Activated CD4-positive, alpha-beta T cell treated with anti-CD3 and anti-CD28 coated beads, Interleukin-2, amount 10 ng/mL, durations not matched to agents 7 days and 5 days (primary cell): ENCODE results near the gene CD8B2. TPM values are rescaled to one million over a fixed set of nuclear protein-coding genes. Genes with fewer than 3 reads are reported as not detected.
A peak's percentile ranks its signal among the peaks of the same experiment; 100 is the strongest.

Source experiments
- CTCF ChIA-PET: fragments of 350-600 bp; sonication (Branson Sonifier 250); formaldehyde crosslinking; loops from one replicate; lab custom pipeline; 2021; ENCODE audit warnings: antibody characterized with exemption; lab: Charles Lee
- POLR2A ChIA-PET: fragments of 350-600 bp; sonication (Branson Sonifier 250); formaldehyde crosslinking; loops from one replicate; lab custom pipeline; 2021; ENCODE audit warnings: antibody characterized with exemption; lab: Charles Lee
- DNase-seq: peaks from one replicate; pipeline ENCODE4 v3.0.0-alpha.2; 2020
- H3K27ac Mint-ChIP-seq: one replicate; pipeline ENCODE4 v1.8.0; 2021; ENCODE audit warnings: mild to moderate bottlenecking, moderate library complexity, mixed read lengths
- H3K27me3 Mint-ChIP-seq: one replicate; pipeline ENCODE4 v1.8.0; 2021; ENCODE audit warnings: mixed read lengths
- H3K36me3 Mint-ChIP-seq: one replicate; pipeline ENCODE4 v1.8.0; 2021; ENCODE audit warnings: low read depth, mixed read lengths
- H3K4me1 Mint-ChIP-seq: one replicate; pipeline ENCODE4 v1.8.0; 2021; ENCODE audit warnings: mixed read lengths
- H3K4me3 Mint-ChIP-seq: one replicate; pipeline ENCODE4 v1.8.0; 2021; ENCODE audit warnings: mild to moderate bottlenecking, moderate library complexity, mixed read lengths
- H3K9me3 Mint-ChIP-seq: one replicate; pipeline ENCODE4 v1.8.0; 2021; ENCODE audit warnings: mixed read lengths
- total RNA-seq, 2 experiments: library from RNA; stranded (reverse); gene quantifications; one replicate each; pipeline ENCODE4 v1.2.3, GENCODE V29; 2021

CD8B2 gene
- total RNA-seq, 2 experiments from 2014 or later = not detected

DNA sequence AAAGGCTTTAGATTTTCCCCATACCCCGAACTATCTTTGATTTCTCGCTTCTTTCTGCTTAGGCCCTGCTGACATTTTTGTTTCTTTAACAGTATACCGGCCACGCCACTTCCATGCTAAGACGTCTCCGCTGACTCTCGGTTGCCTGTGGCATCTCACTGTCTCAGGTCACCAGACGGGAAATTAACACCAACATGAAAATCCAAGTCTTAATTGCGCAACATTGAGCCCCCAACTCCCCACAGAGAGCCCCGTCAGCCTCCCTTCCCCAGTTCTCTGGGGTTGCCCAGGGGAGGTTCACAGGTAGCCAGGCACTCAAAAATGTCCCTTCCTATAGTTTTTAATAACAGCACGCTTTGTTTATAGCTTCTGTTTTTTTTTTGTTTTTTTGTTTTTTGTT, 30.2 kb downstream of the CD8B2 start:
- Mint-ChIP-seq H3K36me3 (no peaks in the 10 kb centered on the region), H3K27me3 (no peaks in the 10 kb centered on the region), H3K4me1 (peaks cover under 1% of the 10 kb centered on the region), H3K27ac (no peak overlapping the region), H3K9me3 (no peaks in the 10 kb centered on the region), H3K4me3 (no peak overlapping the region)
- ChIA-PET POLR2A (no interaction called here), CTCF (no interaction called here)
- no peak for DNase-seq

DNA sequence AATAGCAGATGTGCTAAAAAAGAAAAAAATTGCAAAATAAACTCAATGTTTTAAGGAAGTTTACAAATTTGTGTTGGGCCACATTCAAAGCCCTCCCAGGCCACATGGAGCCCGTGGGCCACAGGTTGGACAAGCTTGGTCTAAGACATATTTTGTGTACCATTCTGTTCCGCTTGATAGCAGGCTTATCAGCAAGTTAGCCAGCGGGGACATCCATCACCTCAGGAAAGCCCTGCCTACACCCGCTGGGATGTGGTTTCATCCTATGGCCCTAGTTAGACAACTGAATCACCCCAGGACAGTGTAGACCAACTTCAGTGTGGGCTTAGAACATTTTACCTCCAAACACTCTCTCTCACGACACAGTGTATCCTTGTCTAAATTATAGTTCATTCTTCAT, 32.6 kb downstream of the CD8B2 start:
- ChIA-PET CTCF (no interaction called here), POLR2A (no interaction called here)
- peaks cover 9% of the 10 kb centered on the region for H3K9me3 Mint-ChIP-seq
- no peak overlapping the region for H3K4me3 Mint-ChIP-seq
- no peaks in the 10 kb centered on the region for H3K4me1 Mint-ChIP-seq
- no peak for DNase-seq
- no peaks in the 10 kb centered on the region for H3K27me3 Mint-ChIP-seq
- no peaks in the 10 kb centered on the region for H3K36me3 Mint-ChIP-seq
- H3K27ac Mint-ChIP-seq = no peak overlapping the region

DNA sequence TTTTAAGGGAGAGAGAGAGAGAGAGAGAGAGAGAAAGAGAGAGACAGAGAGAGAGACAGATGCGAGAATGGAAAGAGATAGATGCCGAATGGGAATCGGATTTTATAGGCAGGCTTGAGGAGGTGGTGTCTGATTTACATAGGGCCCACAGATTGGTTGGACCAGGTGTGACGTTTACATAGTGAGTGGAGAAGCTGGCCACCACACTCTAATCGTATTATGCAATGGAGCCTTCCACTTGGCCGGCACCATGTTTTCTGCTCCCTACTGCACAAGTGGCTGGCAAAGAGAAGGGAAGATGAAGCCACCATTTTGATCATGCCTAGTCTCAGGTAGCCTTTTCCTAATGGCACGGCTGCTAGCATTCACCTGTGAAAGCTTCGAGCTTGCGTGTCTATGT, 33.9 kb downstream of the CD8B2 start:
- no peaks in the 10 kb centered on the region for H3K4me1 Mint-ChIP-seq

DNA sequence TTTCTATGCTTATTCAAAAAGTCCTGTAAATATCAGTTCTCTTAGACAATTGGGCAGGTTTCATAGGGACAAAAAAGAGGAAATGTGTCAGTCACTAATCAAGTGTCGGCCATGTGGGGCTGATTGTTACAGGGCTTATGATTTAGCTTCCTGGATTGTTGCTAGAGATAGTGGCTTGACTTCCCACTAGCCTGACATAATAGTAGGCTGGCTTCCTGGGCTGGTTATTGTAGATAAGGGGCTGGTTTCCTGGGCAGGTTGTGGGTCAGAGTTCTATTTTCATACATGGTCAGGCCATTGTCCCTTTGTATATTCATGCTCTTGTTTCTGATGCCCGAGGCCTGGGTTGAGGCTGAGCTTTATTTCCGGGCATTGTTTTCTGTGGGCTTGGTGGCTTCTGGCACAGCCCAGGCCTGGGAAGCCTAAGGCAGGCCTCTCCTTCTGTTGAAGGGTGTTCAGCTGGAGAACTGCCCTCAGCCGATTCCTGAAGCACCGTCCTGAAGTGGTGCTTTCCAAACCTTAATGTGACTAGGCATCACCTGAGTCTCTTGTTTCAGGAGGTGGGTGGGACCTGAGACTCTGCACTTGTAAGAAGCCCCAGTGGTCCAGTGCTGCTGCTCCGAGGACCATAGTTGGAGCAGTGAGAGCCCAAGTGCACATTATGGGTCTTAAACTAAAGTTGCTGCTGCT, 37.0 kb downstream of the CD8B2 start:
- Mint-ChIP-seq H3K36me3 (no peaks in the 10 kb centered on the region), H3K27ac (peak overlapping the region; percentile 20), H3K9me3 (peaks cover 10% of the 10 kb centered on the region), H3K4me3 (no peak overlapping the region), H3K4me1 (no peaks in the 10 kb centered on the region), H3K27me3 (no peaks in the 10 kb centered on the region)
- ChIA-PET CTCF (no interaction called here), POLR2A (no interaction called here)
- DNase-seq = no peak

More for the DNA sequence above, 33.9 kb downstream of the CD8B2 start:
- Mint-ChIP-seq H3K36me3 (no peaks in the 10 kb centered on the region), H3K4me3 (no peak overlapping the region), H3K27ac (no peak overlapping the region), H3K27me3 (no peaks in the 10 kb centered on the region), H3K9me3 (peaks cover 10% of the 10 kb centered on the region)
- CTCF ChIA-PET = no interaction called here
- POLR2A ChIA-PET = no interaction called here
- DNase-seq = no peak

DNA sequence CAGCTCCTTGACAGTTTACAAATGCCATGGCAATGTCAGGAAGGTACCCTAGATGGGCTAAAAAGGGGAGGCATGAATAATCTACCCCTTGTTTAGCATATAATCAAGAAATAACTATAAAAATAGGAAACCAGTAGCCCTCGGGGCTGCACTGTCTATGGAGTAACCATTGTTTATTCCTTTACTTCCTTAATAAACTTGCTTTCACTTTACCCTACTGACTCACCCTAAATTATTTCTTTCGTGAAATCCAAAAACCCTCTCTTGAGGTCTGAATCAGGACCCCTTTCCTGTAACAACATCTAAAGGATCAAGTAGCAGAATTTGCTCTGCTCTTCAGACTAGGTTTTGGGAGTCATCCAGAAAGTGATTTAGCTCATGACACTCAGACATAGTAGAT, 43.7 kb downstream of the CD8B2 start:
- H3K9me3 Mint-ChIP-seq = no peaks in the 10 kb centered on the region
- CTCF ChIA-PET = no interaction called here
- no peak overlapping the region for H3K27ac Mint-ChIP-seq

DNA sequence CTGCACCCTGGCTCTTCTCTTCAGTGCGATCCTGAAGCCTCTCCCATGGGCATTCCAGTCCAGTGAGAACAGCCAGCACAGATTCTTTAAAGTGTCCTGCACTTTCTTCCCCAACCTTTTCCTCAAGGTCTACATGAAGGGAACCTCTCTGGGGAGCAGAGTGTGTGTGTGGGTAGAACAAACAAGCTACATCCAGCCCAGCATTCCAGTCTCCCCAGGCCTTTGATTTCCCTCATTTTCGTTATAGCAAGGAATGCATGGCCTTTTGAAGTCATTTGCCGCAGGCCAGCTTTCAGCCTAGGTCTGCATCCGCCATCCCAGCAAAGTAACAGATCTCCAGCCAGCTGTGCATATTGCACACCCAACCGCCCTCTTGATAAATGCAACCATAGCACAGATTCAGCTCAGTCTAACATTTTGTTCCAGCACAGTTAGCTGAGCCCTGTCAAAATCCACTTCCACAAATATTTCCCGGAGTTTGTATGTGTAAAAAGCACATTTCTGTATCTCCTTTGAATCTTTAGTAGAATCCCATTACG, 44.6 kb downstream of the CD8B2 start:
- Mint-ChIP-seq H3K4me3 (no peak overlapping the region), H3K27ac (no peak overlapping the region), H3K9me3 (no peaks in the 10 kb centered on the region), H3K36me3 (no peaks in the 10 kb centered on the region), H3K27me3 (no peaks in the 10 kb centered on the region), H3K4me1 (no peaks in the 10 kb centered on the region)
- no peak for DNase-seq
- CTCF ChIA-PET = no interaction called here
- POLR2A ChIA-PET = interaction anchor here (0.7 kb wide), 1 partner anchor 15 kb away, joined by 3 read pairs; no protein-coding TSS in a partner anchor

More for the DNA sequence above, 43.7 kb downstream of the CD8B2 start:
- no peak for DNase-seq
- no peaks in the 10 kb centered on the region for H3K27me3 Mint-ChIP-seq
- H3K36me3 Mint-ChIP-seq = no peaks in the 10 kb centered on the region
- H3K4me3 Mint-ChIP-seq = no peak overlapping the region
- H3K4me1 Mint-ChIP-seq = no peaks in the 10 kb centered on the region
- POLR2A ChIA-PET = interaction anchor here (0.7 kb wide), 1 partner anchor 16 kb away, joined by 3 read pairs; no protein-coding TSS in a partner anchor

DNA sequence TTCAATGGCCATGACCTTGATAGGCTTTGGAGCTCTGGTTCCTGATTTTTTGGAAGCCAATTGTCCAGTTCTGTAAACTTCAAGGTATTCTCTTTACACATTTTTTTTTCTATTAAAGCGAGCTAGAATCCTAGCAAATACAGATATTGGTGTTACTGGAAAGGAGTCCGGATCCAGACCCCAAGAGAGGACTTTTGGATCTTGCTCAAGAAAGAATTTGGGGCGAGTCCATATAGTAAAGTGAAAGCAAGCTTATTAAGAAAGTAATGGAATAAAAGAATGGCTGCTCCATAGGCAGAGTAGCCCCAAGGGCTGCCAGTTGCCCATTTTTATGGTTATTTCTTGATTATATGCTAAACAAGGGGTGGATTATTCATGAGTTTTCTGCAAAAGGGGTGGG, 45.1 kb downstream of the CD8B2 start:
- Mint-ChIP-seq H3K36me3 (no peaks in the 10 kb centered on the region), H3K4me3 (no peak overlapping the region), H3K4me1 (no peaks in the 10 kb centered on the region), H3K27ac (no peak overlapping the region), H3K27me3 (no peaks in the 10 kb centered on the region), H3K9me3 (no peaks in the 10 kb centered on the region)
- CTCF ChIA-PET = no interaction called here
- POLR2A ChIA-PET = no interaction called here
- no peak for DNase-seq

DNA sequence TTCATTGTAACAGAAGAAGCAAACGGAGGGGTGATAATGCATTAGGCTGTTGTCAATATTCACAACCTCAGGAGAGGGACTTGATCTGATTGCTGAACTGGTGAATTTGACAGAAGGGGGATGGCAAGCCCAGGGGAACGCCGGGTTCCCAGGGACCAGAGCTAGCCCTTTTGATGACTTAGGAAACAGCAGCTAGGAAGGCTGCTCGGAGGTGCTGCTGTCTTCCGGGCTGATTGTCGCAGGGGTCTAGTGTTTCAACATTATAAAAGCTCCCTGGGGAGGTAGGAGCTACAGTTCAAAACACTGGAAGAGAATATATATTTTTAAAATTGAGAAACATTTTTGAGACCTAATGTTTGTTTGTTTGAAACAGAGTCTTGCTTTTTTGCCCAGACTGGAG, 47.3 kb downstream of the CD8B2 start:
- H3K4me1 Mint-ChIP-seq = no peaks in the 10 kb centered on the region
- CTCF ChIA-PET = interaction anchor here (0.6 to 1.2 kb wide), 3 partner anchors 9 to 430 kb away, joined by 3 read pairs; no protein-coding TSS in a partner anchor
- H3K27me3 Mint-ChIP-seq = no peaks in the 10 kb centered on the region

DNA sequence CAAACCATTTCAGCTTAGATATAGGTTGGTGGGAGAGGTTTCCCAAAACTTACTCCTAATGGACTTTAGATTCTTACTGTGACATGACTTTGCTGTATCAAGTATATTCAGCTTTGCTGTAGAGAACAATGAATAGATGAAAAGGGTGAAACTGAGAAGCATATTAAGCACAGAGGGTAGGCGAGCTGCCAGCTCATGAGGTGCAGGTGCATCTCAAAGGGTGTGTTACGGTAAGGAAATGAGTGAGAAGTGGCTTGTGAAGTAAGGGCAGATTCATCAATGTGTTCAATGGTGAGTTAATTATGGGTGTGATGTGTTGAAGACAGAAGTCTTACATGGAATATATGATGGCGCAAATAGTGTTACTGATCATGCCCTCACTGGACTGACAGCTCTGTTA, 49.3 kb downstream of the CD8B2 start:
- POLR2A ChIA-PET = no interaction called here
- Mint-ChIP-seq H3K27ac (no peak overlapping the region), H3K4me1 (no peaks in the 10 kb centered on the region), H3K9me3 (no peaks in the 10 kb centered on the region), H3K36me3 (no peaks in the 10 kb centered on the region), H3K27me3 (no peaks in the 10 kb centered on the region), H3K4me3 (no peak overlapping the region)
- DNase-seq = no peak
- CTCF ChIA-PET = no interaction called here

More for the DNA sequence above, 47.3 kb downstream of the CD8B2 start:
- H3K36me3 Mint-ChIP-seq = no peaks in the 10 kb centered on the region
- H3K4me3 Mint-ChIP-seq = no peak overlapping the region
- no peaks in the 10 kb centered on the region for H3K9me3 Mint-ChIP-seq
- no peak for DNase-seq
- POLR2A ChIA-PET = no interaction called here
- no peak overlapping the region for H3K27ac Mint-ChIP-seq

DNA sequence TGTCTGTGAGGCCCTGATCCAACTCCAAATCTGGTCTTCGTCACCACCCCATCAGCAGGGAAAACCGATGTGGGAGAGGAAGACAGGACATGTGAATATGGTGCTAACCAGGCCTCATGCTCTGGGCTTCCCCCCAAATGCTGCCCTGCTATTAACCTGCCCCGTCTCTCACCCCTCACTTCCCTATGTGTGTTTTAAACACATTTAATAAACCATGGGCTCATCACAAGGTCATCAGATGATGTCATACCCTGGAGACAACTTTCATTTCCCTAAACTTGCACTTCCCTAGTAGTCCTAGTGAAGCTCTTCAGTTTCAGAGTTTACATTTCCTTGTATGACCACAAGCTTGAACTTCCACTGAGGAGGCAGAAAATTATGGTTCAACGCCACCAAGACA, 49.9 kb downstream of the CD8B2 start:
- POLR2A ChIA-PET = no interaction called here
- Mint-ChIP-seq H3K27me3 (peaks cover 3% of the 10 kb centered on the region), H3K9me3 (no peaks in the 10 kb centered on the region), H3K36me3 (no peaks in the 10 kb centered on the region), H3K4me1 (no peaks in the 10 kb centered on the region), H3K27ac (no peak overlapping the region), H3K4me3 (no peak overlapping the region)
- DNase-seq = no peak
- CTCF ChIA-PET = no interaction called here

DNA sequence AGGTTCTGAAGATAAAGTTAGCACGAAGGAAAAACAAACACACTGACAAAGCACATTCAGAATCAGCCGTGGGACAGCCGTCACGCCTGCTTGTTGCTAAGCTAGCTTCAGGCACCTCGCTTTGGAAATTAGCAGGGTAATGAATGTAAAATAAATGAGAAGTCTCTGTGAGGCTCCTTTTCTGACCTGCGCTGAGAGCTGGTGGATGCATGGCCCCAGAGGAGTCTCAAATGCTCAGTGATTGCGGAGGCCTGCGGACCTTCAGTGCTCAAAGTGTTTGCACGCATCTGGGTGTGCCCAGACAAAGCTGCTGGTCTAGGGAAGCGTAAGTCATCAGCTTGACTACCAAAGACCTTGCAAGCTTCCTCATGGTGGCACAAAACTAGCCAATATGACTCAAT, 50.6 kb downstream of the CD8B2 start:
- H3K9me3 Mint-ChIP-seq = no peaks in the 10 kb centered on the region
- POLR2A ChIA-PET = no interaction called here

DNA sequence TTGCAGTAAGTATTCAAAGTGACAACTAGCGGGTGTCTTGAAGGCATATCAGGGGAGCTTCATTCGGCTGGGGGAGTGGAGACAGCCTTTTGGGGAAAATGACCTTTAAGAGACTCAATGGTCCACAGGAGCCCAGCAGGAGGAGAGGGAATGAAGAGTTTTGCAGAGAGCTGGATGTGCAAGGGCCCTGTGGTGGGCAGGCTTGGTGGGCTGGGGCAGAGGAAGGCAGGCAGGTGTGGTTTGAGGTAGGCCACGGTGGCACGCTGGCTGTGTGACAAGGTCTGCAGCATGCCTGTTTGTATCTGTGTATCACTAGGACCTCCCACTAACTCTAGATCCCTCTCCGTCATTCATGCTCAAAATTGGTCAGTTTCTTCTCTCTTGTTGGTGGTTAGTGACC, 53.7 kb downstream of the CD8B2 start:
- no peaks in the 10 kb centered on the region for H3K9me3 Mint-ChIP-seq
- POLR2A ChIA-PET = no interaction called here
- H3K27ac Mint-ChIP-seq = no peak overlapping the region
- CTCF ChIA-PET = no interaction called here
- peaks cover 3% of the 10 kb centered on the region for H3K4me1 Mint-ChIP-seq
- no peak for DNase-seq
- no peak overlapping the region for H3K4me3 Mint-ChIP-seq
- no peaks in the 10 kb centered on the region for H3K36me3 Mint-ChIP-seq
- H3K27me3 Mint-ChIP-seq = peaks cover 13% of the 10 kb centered on the region

More for the DNA sequence above, 50.6 kb downstream of the CD8B2 start:
- no peak for DNase-seq
- Mint-ChIP-seq H3K4me3 (no peak overlapping the region), H3K27me3 (peaks cover 5% of the 10 kb centered on the region), H3K27ac (no peak overlapping the region), H3K4me1 (peaks cover 1% of the 10 kb centered on the region), H3K36me3 (no peaks in the 10 kb centered on the region)
- CTCF ChIA-PET = no interaction called here

DNA sequence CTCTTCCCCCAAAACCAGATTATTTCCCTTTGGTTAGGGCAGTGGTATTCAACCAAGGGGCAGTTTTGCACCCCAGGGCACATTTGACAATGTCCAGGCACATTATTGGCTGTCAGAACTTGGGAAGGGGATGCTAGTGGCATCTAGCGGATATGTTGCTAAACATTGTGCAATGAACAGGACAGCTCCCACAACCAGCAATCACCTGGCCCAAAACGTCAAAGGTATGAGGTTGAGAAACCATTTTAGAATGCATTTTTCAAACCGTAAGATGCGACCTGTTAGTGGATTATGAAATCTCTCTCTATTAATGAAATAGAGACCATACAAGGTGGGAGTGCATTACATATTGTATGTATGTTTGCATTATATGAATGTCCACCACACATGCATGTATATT, 54.2 kb downstream of the CD8B2 start:
- no peak overlapping the region for H3K27ac Mint-ChIP-seq
- ChIA-PET POLR2A (no interaction called here), CTCF (no interaction called here)
- no peak overlapping the region for H3K4me3 Mint-ChIP-seq
- DNase-seq = no peak
- H3K9me3 Mint-ChIP-seq = no peaks in the 10 kb centered on the region
- H3K36me3 Mint-ChIP-seq = no peaks in the 10 kb centered on the region
- H3K4me1 Mint-ChIP-seq = peaks cover 3% of the 10 kb centered on the region
- peaks cover 13% of the 10 kb centered on the region for H3K27me3 Mint-ChIP-seq
